ENCODE results near the gene KDM7A.

KDM7A gene

DNA sequence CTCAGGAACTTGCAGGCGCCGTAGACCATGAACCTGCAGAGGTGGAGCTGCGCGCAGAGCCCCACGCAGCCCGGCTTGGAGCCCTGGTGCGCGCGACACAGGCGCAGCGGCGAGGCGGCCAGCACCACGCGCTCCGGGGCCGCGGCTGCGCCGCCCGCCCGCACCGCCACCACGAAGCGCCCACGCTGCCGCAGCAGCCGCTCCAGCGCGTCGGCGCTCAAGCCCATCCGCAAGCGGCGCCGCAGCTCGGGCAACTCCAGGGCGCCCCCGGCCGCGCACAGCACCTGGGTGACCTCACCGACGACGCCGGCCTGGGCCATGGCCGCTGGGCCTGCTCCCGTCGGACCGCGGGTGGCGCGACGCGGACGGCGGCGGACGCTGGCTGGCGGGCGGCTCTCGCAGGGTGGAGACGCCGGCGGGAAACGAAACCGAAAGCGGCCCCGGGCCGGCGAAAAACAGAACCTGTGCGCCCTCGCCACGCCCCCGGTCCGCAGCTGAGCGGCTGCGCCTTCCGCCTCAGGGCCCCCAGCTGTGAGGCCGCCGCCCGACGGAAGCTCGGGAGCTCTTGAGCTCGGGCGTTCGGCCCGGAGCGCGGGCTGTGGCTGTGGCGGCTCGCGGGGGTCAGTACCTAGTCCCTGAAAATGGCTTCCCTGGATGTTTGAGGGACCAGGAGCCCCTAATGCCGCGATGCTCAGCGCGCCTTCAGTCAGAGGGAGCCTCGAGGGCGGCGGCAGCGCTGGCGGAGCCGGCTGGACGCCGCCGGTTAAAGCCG, 114.1 kb downstream of the KDM7A start, which contains the start of gene PARP12:
Gene PARP12 (minus strand): TSS at position 424 of the 772 bp plus-strand sequence. CDS start 104 bp downstream, at position 320.
- TF ChIP-seq CTCF (IDR thresholded peaks at IDR 0.05; ENCODE audit: low read depth, low read length, missing control alignments) = no peak
- peak; percentile 68 for DNase-seq (ENCODE audit: low read depth)
- peak within 1 kb of the TSS; percentile 59 for H3K4me3 ChIP-seq (ENCODE audit: low read depth, low read length)

GRCh38 chr7:140062118-140062527, 114.7 kb downstream of the KDM7A start:
- no peak for DNase-seq (ENCODE audit: low read depth)
- no peak for TF ChIP-seq CTCF (IDR thresholded peaks at IDR 0.05; ENCODE audit: low read depth, low read length, missing control alignments)
- peak overlapping the region; percentile 59 for H3K4me3 ChIP-seq (ENCODE audit: low read depth, low read length)

- H3K4me3 ChIP-seq (ENCODE audit: low read depth, low read length) = peak overlapping the region; percentile 59
- no peak for DNase-seq (ENCODE audit: low read depth)
- no peak for TF ChIP-seq CTCF (IDR thresholded peaks at IDR 0.05; ENCODE audit: low read depth, low read length, missing control alignments)
Measured at GRCh38 chr7:140061607-140061930, 115.2 kb downstream of the KDM7A start.

DNA sequence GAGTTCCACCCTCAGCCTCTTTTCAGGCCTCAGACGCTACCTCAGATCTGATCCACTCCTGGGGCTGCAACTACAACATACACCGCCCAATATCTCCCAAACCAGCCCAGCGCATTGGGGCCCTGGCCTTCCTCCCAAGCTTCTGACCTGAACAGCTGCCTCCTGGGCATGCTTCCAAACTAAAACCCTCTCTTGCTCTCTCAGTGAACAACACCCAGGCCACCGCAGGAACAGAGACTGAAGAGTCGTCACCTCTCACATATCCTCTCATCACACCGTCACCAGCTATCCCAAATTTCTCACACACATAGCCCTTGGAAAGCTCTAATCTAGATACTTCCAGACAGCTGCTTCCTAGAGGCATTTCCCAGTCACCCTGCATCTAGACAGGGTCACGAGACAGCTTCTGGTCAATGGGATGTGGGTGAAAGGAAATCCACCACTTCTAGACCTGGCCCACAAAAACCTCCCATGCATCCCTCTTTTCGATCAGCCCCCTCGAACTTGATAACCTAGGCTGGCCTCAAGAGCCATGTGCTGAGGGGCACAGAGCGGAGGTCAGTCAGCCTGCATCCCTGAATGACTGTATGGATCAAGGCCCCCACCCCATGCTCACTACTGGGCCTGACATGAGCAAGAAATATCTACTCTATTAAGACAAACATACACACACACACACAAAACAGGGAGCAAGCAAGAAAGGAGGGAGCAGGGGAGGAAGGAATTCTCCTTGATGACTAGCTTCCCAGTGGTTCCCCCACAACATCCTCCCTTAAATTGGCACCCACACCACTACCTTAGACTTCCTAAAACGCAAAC, 115.8 kb downstream of the KDM7A start:
- TF ChIP-seq CTCF (IDR thresholded peaks at IDR 0.05; ENCODE audit: low read depth, low read length, missing control alignments) = no peak
- DNase-seq (ENCODE audit: low read depth) = no peak
- H3K4me3 ChIP-seq (ENCODE audit: low read depth, low read length) = no peak overlapping the region; the same call in 1 of the 2 replicates

GRCh38 chr7:140060243-140060630, 116.5 kb downstream of the KDM7A start:
- DNase-seq (ENCODE audit: low read depth) = no peak
- no peak overlapping the region for H3K4me3 ChIP-seq (ENCODE audit: low read depth, low read length)
- no peak for TF ChIP-seq CTCF (IDR thresholded peaks at IDR 0.05; ENCODE audit: low read depth, low read length, missing control alignments)

- no peak for DNase-seq (ENCODE audit: low read depth)
- TF ChIP-seq CTCF (IDR thresholded peaks at IDR 0.05; ENCODE audit: low read depth, low read length, missing control alignments) = no peak
- H3K4me3 ChIP-seq (ENCODE audit: low read depth, low read length) = no peak overlapping the region
Measured at GRCh38 chr7:140059273-140060242, 117.2 kb downstream of the KDM7A start.
